H1 (cell line): ENCODE measurements around the gene TPRKB. TPM values are rescaled to one million over a fixed set of nuclear protein-coding genes. Genes with fewer than 3 reads are reported as not detected.

Experiments used
- BACH1 ChIP-seq: IDR thresholded peaks from 2 replicates; pipeline ENCODE4 v1.6.1; 2012; ENCODE audit warnings: low read length, improper control_type of control experiment
- BCL11A ChIP-seq, 2 experiments: IDR thresholded peaks; one replicate each; pipeline ENCODE4 v1.6.1; 2011; ENCODE audit warnings: low read depth in 2 of 2, low read length in 2 of 2, mild to moderate bottlenecking in 2 of 2
- CREB1 ChIP-seq: IDR thresholded peaks from 2 replicates; pipeline ENCODE4 v1.6.1; 2012; ENCODE audit warnings: inconsistent platforms
- EGR1 ChIP-seq: IDR thresholded peaks from 2 replicates; pipeline ENCODE4 v1.6.1; 2011; ENCODE audit warnings: low read depth, low read length, borderline replicate concordance
- GABPA ChIP-seq: IDR thresholded peaks from 2 replicates; pipeline ENCODE4 v1.6.1; 2011; ENCODE audit warnings: mild to moderate bottlenecking, low read length, moderate library complexity, borderline replicate concordance; ENCODE audit not compliant: insufficient read depth
- KDM1A ChIP-seq: fragments of 200-600, 300-600 bp; sonication (generic); IDR thresholded peaks from 2 replicates; pipeline ENCODE4 v1.7.1; 2016; ENCODE audit warnings: mild to moderate bottlenecking, low read length, borderline replicate concordance
- MAFK ChIP-seq: IDR thresholded peaks from 2 replicates; pipeline ENCODE4 v1.6.1; 2012; ENCODE audit warnings: low read depth, mild to moderate bottlenecking, improper control_type of control experiment, low read length
- NRF1 ChIP-seq: IDR thresholded peaks from 2 replicates; pipeline ENCODE4 v1.6.1; 2011; ENCODE audit warnings: mild to moderate bottlenecking, low read depth, low read length, improper control_type of control experiment
- PHF8 ChIP-seq: fragments of 200-600 bp; sonication (generic); conservative IDR thresholded peaks from 2 replicates; pipeline ENCODE4 v1.7.1; 2012; ENCODE audit warnings: low read depth, mild to moderate bottlenecking, inconsistent platforms, low read length, moderate library complexity
- POLR2A ChIP-seq, 2 experiments: IDR thresholded peaks; 1 replicate in 1 of 2; 2 replicates in 1 of 2; pipeline ENCODE4 v1.6.1; 2011; ENCODE audit warnings: low read depth in 2 of 2, low read length in 2 of 2, mild to moderate bottlenecking in 2 of 2; ENCODE audit errors: control extremely low read depth in 1 of 2
- RAD21 ChIP-seq, 2 experiments: IDR thresholded peaks in 1 of 2; conservative IDR thresholded peaks in 1 of 2; 2 replicates each; pipeline ENCODE4 v1.6.1; 2011; ENCODE audit warnings: low read depth in 2 of 2, low read length in 2 of 2, improper control_type of control experiment in 1 of 2, inconsistent platforms in 1 of 2, mild to moderate bottlenecking in 1 of 2, moderate library complexity in 1 of 2
- RBBP5 ChIP-seq: IDR thresholded peaks from 2 replicates; pipeline ENCODE4 v1.7.1; 2012; ENCODE audit warnings: low read depth, mild to moderate bottlenecking, inconsistent platforms, low read length, moderate library complexity, borderline replicate concordance
- RNF2 ChIP-seq: fragments of 200-900, 300-1000 bp; sonication (generic); IDR thresholded peaks from 2 replicates; pipeline ENCODE4 v1.7.1; 2016; ENCODE audit warnings: borderline replicate concordance, low read depth, mild to moderate bottlenecking, antibody characterized with exemption, low read length; ENCODE audit not compliant: poor library complexity, severe bottlenecking; ENCODE audit errors: missing control alignments
- TAF1 ChIP-seq: IDR thresholded peaks from 2 replicates; pipeline ENCODE4 v1.6.1; 2011; ENCODE audit warnings: mild to moderate bottlenecking, low read depth, low read length
- TBP ChIP-seq: IDR thresholded peaks from 2 replicates; pipeline ENCODE4 v1.6.1; 2011; ENCODE audit warnings: low read depth, low read length, improper control_type of control experiment
- YY1 ChIP-seq: IDR thresholded peaks from 2 replicates; pipeline ENCODE4 v1.6.1; 2011; ENCODE audit warnings: low read depth, mild to moderate bottlenecking, low read length
- polyA plus RNA-seq, 7 experiments: library from polyadenylated mRNA; depleted of rRNA in 3 of 7; stranded (reverse) in 5 of 7; unstranded in 2 of 7; fragments of >200 nt in 5 of 7; fragments of 200-250 nt in 2 of 7; gene quantifications; 1 replicate in 5 of 7; 2 replicates in 1 of 7; 4 replicates in 1 of 7; pipeline versions ENCODE4 v1.2.1 to v1.2.3, GENCODE V29; 2011 to 2013; ENCODE audit warnings: missing spikeins in 2 of 7, mixed read lengths in 2 of 7
- total RNA-seq: library from RNA; stranded (reverse); fragmentation: NEBNext Ultra II Directional; extraction: Animal tissue kit (Norgen Biotek cat#: 25700); gene quantifications from 2 replicates; pipeline ENCODE4 v1.2.1, GENCODE V29; 2021
- TF ChIP-seq, protein P1 (sequence below): IDR thresholded peaks from 2 replicates; pipeline ENCODE4 v1.6.1; 2012; ENCODE audit warnings: inconsistent platforms
- TF ChIP-seq, protein P2 (sequence below): IDR thresholded peaks from 2 replicates; pipeline ENCODE4 v1.6.1; 2012; ENCODE audit warnings: low read length, inconsistent platforms
- TF ChIP-seq, protein P3 (sequence below), 3 experiments: IDR thresholded peaks; 1 replicate in 2 of 3; 2 replicates in 1 of 3; pipeline versions ENCODE4 v1.5.1 to v1.6.1; 2011; ENCODE audit warnings: low read length in 3 of 3, mild to moderate bottlenecking in 3 of 3, inconsistent platforms in 2 of 3, low read depth in 1 of 3, moderate library complexity in 1 of 3; ENCODE audit not compliant: insufficient read depth in 1 of 3; ENCODE audit errors: control extremely low read depth in 1 of 3

The TPRKB gene
- total and polyA plus RNA-seq, 2 of the 8 experiments (the other 6 are each of a cell fraction or from before 2014, with no cell fraction given): 40.3 to 41.6 TPM

DNA sequence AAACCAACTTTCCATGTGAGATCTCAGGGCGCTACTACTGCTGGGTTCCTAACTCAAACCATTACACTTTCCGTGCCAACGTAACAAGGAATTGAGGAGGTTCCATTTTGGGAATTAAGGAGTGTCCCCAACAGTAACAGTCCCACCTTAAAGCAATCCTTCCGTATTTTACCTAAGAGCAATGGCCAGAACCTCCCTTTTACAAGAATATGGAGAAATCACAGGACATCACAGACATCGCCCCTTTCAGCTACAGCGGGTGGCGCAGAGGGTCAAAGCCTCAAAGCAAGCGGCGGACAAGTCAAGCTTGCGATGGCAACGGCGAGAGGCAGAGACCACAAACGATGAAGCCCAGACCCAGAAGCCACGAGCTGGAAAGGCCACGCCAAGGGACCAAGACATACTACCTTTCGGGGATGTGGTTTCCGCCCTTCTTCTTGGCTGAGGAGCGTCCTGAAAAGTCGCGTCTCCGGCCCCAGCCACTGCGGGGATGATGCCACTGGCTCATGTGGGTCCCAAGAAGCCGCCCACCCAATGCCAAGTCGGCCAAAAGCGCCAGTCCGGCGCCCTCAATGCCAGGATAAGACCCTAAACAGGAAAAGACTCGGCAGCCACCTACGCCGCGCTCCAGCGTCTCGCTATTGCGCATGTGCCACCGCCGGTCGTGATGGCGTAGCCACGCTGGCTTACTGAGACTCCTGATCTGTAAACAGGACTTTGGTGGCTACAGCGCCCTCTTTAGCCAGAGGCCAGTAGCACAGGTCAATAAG is 42.5 kb upstream of the TPRKB start, which contains the start of gene DUSP11 (continued):
- no peak for TF ChIP-seq RNF2
- TF ChIP-seq CREB1: peak; percentile 74
- TF ChIP-seq TBP: peak; percentile 75
- TF ChIP-seq MAFK: no peak
- TF ChIP-seq BCL11A (IDR thresholded peaks at IDR 0.05; ENCODE audit: low read depth in 2 of 2, low read length in 2 of 2): no peak
- no peak for TF ChIP-seq GABPA
- TF ChIP-seq NRF1: peak; percentile 62
- TF ChIP-seq EGR1: no peak
- peak; percentile 76 to 78 for TF ChIP-seq POLR2A (IDR thresholded peaks at IDR 0.05; ENCODE audit: control extremely low read depth in 1 of 2, low read depth in 2 of 2, low read length in 2 of 2)
- peak; percentile 90 for TF ChIP-seq PHF8
- no peak for TF ChIP-seq BACH1
- TF ChIP-seq, protein P1, sequence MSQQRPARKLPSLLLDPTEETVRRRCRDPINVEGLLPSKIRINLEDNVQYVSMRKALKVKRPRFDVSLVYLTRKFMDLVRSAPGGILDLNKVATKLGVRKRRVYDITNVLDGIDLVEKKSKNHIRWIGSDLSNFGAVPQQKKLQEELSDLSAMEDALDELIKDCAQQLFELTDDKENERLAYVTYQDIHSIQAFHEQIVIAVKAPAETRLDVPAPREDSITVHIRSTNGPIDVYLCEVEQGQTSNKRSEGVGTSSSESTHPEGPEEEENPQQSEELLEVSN: no peak
- peak; percentile 44 to 54 for TF ChIP-seq RAD21 (IDR thresholded peaks at IDR 0.05 in 1 of 2, conservative IDR thresholded peaks at IDR 0.05 in 1 of 2; ENCODE audit: low read depth in 2 of 2, low read length in 2 of 2)
- TF ChIP-seq TAF1: peak; percentile 83
- TF ChIP-seq, protein P2, sequence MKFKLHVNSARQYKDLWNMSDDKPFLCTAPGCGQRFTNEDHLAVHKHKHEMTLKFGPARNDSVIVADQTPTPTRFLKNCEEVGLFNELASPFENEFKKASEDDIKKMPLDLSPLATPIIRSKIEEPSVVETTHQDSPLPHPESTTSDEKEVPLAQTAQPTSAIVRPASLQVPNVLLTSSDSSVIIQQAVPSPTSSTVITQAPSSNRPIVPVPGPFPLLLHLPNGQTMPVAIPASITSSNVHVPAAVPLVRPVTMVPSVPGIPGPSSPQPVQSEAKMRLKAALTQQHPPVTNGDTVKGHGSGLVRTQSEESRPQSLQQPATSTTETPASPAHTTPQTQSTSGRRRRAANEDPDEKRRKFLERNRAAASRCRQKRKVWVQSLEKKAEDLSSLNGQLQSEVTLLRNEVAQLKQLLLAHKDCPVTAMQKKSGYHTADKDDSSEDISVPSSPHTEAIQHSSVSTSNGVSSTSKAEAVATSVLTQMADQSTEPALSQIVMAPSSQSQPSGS: 0 out of 2 replicates have a peak, but pooled peaks have one; percentile 6
- TF ChIP-seq YY1: peak; percentile 81
- TF ChIP-seq RBBP5: peak; percentile 81
- TF ChIP-seq, protein P3, sequence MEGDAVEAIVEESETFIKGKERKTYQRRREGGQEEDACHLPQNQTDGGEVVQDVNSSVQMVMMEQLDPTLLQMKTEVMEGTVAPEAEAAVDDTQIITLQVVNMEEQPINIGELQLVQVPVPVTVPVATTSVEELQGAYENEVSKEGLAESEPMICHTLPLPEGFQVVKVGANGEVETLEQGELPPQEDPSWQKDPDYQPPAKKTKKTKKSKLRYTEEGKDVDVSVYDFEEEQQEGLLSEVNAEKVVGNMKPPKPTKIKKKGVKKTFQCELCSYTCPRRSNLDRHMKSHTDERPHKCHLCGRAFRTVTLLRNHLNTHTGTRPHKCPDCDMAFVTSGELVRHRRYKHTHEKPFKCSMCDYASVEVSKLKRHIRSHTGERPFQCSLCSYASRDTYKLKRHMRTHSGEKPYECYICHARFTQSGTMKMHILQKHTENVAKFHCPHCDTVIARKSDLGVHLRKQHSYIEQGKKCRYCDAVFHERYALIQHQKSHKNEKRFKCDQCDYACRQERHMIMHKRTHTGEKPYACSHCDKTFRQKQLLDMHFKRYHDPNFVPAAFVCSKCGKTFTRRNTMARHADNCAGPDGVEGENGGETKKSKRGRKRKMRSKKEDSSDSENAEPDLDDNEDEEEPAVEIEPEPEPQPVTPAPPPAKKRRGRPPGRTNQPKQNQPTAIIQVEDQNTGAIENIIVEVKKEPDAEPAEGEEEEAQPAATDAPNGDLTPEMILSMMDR (IDR thresholded peaks at IDR 0.05; ENCODE audit: control extremely low read depth in 1 of 3, insufficient read depth in 1 of 3, low read depth in 1 of 3, low read length in 3 of 3): peak; percentile 74 to 98 (median 76)
- no peak for TF ChIP-seq KDM1A
